A673 (cell line): Measurements from ENCODE around the gene TUBA4A. TPM values are rescaled to one million over a fixed set of nuclear protein-coding genes. Genes with fewer than 3 reads are reported as not detected.

Experiments used
- BruUV-seq: library from RNA; stranded (reverse); fragments of 400-500 nt; replicated peaks from 2 replicates; lab custom pipeline; 2021; lab: Mats Ljungman, UMichigan
- CTCF ChIA-PET: fragments of 300-600 bp; sonication (Branson Sonifier 250); formaldehyde crosslinking; loops from one replicate; lab custom pipeline; 2022; ENCODE audit warnings: antibody characterized with exemption; lab: Charles Lee
- POLR2A ChIA-PET: fragments of 300-600 bp; sonication (Branson Sonifier 250); formaldehyde crosslinking; loops from one replicate; lab custom pipeline; 2022; ENCODE audit warnings: antibody characterized with exemption; ENCODE audit not compliant: low non-redundant PET; lab: Charles Lee
- DNase-seq: peaks from one replicate; pipeline ENCODE4 v3.0.0-alpha.2; 2015; ENCODE audit warnings: low spot score
- H3K27ac ChIP-seq: fragments of 200-600 bp; sonication (generic); 2 replicates; pipeline ENCODE4 v1.5.1; 2016; ENCODE audit warnings: mixed run types, low read depth, mild to moderate bottlenecking, mixed read lengths, antibody characterized with exemption, low read length; ENCODE audit not compliant: poor library complexity, severe bottlenecking
- H3K27me3 ChIP-seq: fragments of 200-600 bp; sonication (generic); replicated peaks from 2 replicates; pipeline ENCODE4 v1.6.1; 2017; ENCODE audit warnings: mixed run types, low read depth, mild to moderate bottlenecking, mixed read lengths, antibody characterized with exemption, low read length; ENCODE audit not compliant: insufficient read depth, poor library complexity
- H3K36me3 ChIP-seq: fragments of 200-600 bp; sonication (generic); 2 replicates; pipeline ENCODE4 v1.6.1; 2016; ENCODE audit warnings: mixed run types, mild to moderate bottlenecking, mixed read lengths, antibody characterized with exemption, low read length; ENCODE audit not compliant: insufficient read depth, poor library complexity, severe bottlenecking
- H3K4me1 ChIP-seq: fragments of 200-600 bp; sonication (generic); 2 replicates; pipeline ENCODE4 v1.6.1; 2017; ENCODE audit warnings: mixed run types, mild to moderate bottlenecking, mixed read lengths, antibody characterized with exemption, low read length; ENCODE audit not compliant: insufficient read depth, poor library complexity, severe bottlenecking
- H3K4me3 ChIP-seq: fragments of 200-600 bp; sonication (generic); 2 replicates; pipeline ENCODE4 v1.5.1; 2016; ENCODE audit warnings: low read depth, mixed run types, mild to moderate bottlenecking, mixed read lengths, low read length; ENCODE audit not compliant: poor library complexity, severe bottlenecking
- H3K9me3 ChIP-seq: fragments of 200-600 bp; sonication (generic); 2 replicates; pipeline ENCODE4 v1.6.1; 2016; ENCODE audit warnings: mixed run types, low read depth, mild to moderate bottlenecking, mixed read lengths, antibody characterized with exemption, low read length; ENCODE audit not compliant: poor library complexity, severe bottlenecking
- EZH2 ChIP-seq: fragments of 200-600 bp; sonication (generic); IDR thresholded peaks from 2 replicates; pipeline ENCODE4 v1.6.1; 2017; ENCODE audit warnings: borderline replicate concordance, low read depth, mild to moderate bottlenecking, mixed read lengths, antibody characterized with exemption, low read length; ENCODE audit not compliant: poor library complexity, severe bottlenecking
- intact Hi-C: fragments of 100-400 bp; cut with micrococcal nuclease; formaldehyde crosslinking; loops from one replicate; pipeline ENCODE4 v1.10.0; 2022; ENCODE audit not compliant: unreplicated experiment
- total RNA-seq: library from RNA; stranded (reverse); gene quantifications from 2 replicates; pipeline ENCODE4 v1.2.3, GENCODE V29; 2021
- TF ChIP-seq, protein P1 (sequence below): fragments of 300-800, 200-600 bp; sonication (generic); conservative IDR thresholded peaks from 2 replicates; pipeline ENCODE4 v1.5.1; 2017; ENCODE audit warnings: low read depth, mild to moderate bottlenecking, antibody characterized with exemption, low read length, moderate library complexity, mixed read lengths

Gene TUBA4A
- total RNA-seq, 1 experiment from 2014 or later, result 68.0 TPM

DNA sequence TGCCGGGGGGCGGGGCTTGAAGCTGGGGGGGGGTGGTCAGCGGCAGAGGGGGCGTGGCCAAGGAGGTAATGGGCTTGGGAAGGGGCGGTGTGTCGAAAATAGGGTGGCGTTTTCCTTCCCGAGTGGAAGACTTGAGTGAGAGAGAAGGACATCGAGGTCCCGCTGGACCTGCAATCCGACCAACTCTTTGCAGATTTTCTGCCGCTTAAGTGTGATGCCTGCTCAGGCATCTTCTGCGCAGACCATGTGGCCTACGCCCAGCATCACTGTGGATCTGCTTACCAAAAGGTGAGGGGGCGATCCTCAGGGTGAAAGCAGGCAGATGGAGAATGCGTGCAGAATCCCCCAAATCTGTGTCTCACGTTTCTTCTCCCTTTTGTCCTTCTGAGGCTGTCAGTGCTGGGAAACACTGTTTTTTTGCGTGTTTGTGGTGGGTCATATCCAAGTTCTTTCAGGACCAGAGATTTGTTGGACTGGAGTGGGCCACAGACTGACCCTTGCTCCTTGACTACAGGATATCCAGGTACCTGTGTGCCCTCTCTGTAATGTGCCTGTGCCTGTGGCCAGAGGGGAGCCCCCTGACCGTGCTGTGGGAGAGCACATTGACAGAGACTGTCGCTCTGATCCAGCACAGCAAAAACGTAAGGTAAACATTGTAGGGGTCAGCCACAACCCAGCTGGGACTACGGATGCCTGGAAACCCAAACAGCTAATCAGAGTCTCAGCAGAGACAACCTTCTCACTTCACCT lies 46.4 kb downstream of the TUBA4A start:
- DNase-seq, result no peak
- H3K4me1 ChIP-seq, result peaks cover 15% of the 10 kb centered on the region
- no peaks in the 10 kb centered on the region for H3K27me3 ChIP-seq
- TF ChIP-seq, protein P1, sequence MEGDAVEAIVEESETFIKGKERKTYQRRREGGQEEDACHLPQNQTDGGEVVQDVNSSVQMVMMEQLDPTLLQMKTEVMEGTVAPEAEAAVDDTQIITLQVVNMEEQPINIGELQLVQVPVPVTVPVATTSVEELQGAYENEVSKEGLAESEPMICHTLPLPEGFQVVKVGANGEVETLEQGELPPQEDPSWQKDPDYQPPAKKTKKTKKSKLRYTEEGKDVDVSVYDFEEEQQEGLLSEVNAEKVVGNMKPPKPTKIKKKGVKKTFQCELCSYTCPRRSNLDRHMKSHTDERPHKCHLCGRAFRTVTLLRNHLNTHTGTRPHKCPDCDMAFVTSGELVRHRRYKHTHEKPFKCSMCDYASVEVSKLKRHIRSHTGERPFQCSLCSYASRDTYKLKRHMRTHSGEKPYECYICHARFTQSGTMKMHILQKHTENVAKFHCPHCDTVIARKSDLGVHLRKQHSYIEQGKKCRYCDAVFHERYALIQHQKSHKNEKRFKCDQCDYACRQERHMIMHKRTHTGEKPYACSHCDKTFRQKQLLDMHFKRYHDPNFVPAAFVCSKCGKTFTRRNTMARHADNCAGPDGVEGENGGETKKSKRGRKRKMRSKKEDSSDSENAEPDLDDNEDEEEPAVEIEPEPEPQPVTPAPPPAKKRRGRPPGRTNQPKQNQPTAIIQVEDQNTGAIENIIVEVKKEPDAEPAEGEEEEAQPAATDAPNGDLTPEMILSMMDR, result no peak
- TF ChIP-seq EZH2, result no peak
- TSS peak; percentile 84 for BruUV-seq
- H3K9me3 ChIP-seq, result no peaks in the 10 kb centered on the region
- peaks cover 29% of the 10 kb centered on the region for H3K36me3 ChIP-seq
- CTCF ChIA-PET, result interaction anchor here (0.6 to 0.9 kb wide), 3 partner anchors 31 to 303 kb away, joined by 3 to 4 read pairs (median 4); partner anchors contain the start of gene CNPPD1
- H3K4me3 ChIP-seq, result peak overlapping the region; percentile 75
- POLR2A ChIA-PET, result interaction anchor here (0.6 kb wide), 1 partner anchor 181 kb away, joined by 3 read pairs; no protein-coding TSS in a partner anchor
- peak overlapping the region; percentile 78 for H3K27ac ChIP-seq
- intact Hi-C loops, result no loop called here

DNA sequence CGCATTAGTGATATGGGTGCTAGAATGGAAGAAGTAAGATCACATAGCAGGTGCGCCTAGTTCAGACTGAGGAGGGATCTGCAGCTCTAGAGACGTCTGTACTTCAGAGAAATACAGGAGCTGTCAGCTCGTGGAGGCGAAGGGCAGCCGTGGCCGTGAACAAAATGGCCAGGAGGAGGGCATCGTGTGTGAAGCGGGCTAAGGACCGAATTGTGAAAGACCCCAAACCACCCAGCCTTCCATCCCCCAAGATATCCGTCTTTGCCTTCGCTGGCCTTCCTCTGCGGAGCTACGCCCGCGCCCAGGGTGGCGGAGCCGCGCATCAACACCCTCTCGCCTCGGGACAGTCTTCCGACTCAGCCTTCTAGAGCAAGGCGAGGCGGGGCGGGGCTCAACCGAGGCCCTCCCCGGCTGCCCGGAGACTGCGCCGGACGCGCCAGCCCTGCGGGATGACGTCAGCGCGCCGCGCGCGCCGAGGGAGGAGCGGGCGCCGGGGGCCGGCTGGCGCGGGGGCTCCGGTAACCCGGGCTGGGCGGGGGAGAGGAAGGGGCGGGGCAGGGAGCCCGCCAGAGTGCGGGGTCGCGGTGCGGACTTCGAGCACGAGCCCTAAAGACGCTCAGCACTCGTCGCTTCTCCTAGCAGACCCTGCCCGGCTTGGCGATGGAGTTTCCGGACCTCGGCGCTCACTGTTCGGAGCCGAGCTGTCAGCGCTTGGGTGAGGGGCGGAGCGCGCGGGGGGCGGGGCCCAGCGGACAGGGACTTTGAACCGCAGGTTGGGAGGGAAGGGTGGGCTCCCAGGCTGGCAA lies 47.2 kb downstream of the TUBA4A start, which contains the start of gene ZFAND2B:
Gene ZFAND2B, plus strand, starts transcription at position 455 of the 806 bp plus-strand sequence. Its CDS starts 206 bp downstream, at position 661.
- H3K4me1 ChIP-seq, result peaks cover 15% of the 10 kb centered on the region
- ChIA-PET CTCF (interaction anchor here (0.6 to 0.9 kb wide), 4 partner anchors 31 to 303 kb away, joined by 3 to 4 read pairs (median 4); partner anchors contain the start of gene CNPPD1), POLR2A (interaction anchor here (0.6 kb wide), 1 partner anchor 33 kb away, joined by 3 read pairs; no protein-coding TSS in a partner anchor)
- peak; percentile 96 for DNase-seq
- BruUV-seq, result no TSS peak
- H3K27me3 ChIP-seq, result no peaks in the 10 kb centered on the region
- H3K9me3 ChIP-seq, result no peaks in the 10 kb centered on the region
- no peak for TF ChIP-seq EZH2
- TF ChIP-seq, protein P1, result no peak
- H3K36me3 ChIP-seq, result peaks cover 29% of the 10 kb centered on the region
- intact Hi-C loops, result no loop called here
- H3K4me3 ChIP-seq, result peak within 1 kb of the TSS; percentile 75
- peak within 1 kb of the TSS; percentile 78 for H3K27ac ChIP-seq

DNA sequence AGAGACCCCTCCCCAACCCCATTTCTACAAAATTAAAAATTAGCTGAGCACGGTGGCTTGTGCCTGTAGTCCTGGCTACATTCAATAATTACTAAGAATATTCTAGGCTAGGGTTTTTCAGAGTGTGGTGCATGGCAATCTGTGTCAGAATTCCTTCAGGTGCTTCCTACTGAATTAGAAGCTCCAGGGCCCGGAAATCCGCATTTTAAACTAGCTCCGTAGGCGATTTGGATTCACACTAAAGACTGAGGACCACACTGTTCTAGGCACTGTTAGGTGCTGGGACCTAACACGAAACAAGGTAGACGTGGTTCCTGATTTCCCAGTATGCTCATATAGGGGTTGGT lies 47.8 kb downstream of the TUBA4A start:
- Histone ChIP-seq H3K27ac (peak overlapping the region; percentile 78), H3K27me3 (no peaks in the 10 kb centered on the region), H3K36me3 (peaks cover 24% of the 10 kb centered on the region), H3K4me3 (peak overlapping the region; percentile 75), H3K9me3 (no peaks in the 10 kb centered on the region), H3K4me1 (peaks cover 15% of the 10 kb centered on the region)
- TF ChIP-seq, protein P1, result no peak
- TF ChIP-seq EZH2, result no peak
- no peak for DNase-seq
- POLR2A ChIA-PET, result interaction anchor here (0.6 kb wide), 1 partner anchor 32 kb away, joined by 3 read pairs; no protein-coding TSS in a partner anchor
- intact Hi-C loops, result no loop called here
- BruUV-seq, result no TSS peak
- CTCF ChIA-PET, result interaction anchor here (0.9 kb wide), 1 partner anchor 39 kb away, joined by 3 read pairs; no protein-coding TSS in a partner anchor
